Hepatocyte (in vitro differentiated cells): ENCODE data around the gene SETD1A. TPM values are rescaled to one million over a fixed set of nuclear protein-coding genes. Genes with fewer than 3 reads are reported as not detected.

ENCODE experiments used
- DNase-seq: peaks from one replicate; pipeline ENCODE4 v3.0.0-alpha.2; 2016; ENCODE audit warnings: low spot score
- H2AFZ ChIP-seq: fragments of 200-600 bp; sonication (generic); 2 replicates; pipeline ENCODE4 v1.6.0; 2016; ENCODE audit warnings: antibody characterized with exemption, mild to moderate bottlenecking
- H3K27ac ChIP-seq: fragments of 200-600 bp; sonication (generic); 2 replicates; pipeline ENCODE4 v1.5.1; 2016; ENCODE audit warnings: mild to moderate bottlenecking
- H3K27me3 ChIP-seq: fragments of 200-600 bp; sonication (generic); 2 replicates; pipeline ENCODE4 v1.6.1; 2016
- H3K36me3 ChIP-seq: fragments of 200-600 bp; sonication (generic); replicated peaks from 2 replicates; pipeline ENCODE4 v1.5.1; 2016; ENCODE audit warnings: low read depth; ENCODE audit not compliant: insufficient read depth
- H3K4me1 ChIP-seq: fragments of 200-600 bp; sonication (generic); 2 replicates; pipeline ENCODE4 v1.5.1; 2016; ENCODE audit warnings: mild to moderate bottlenecking, moderate library complexity; ENCODE audit not compliant: insufficient read depth
- H3K4me2 ChIP-seq: fragments of 200-600 bp; sonication (generic); 2 replicates; pipeline ENCODE4 v1.6.0; 2016
- H3K4me3 ChIP-seq: fragments of 200-600 bp; sonication (generic); 2 replicates; pipeline ENCODE4 v1.5.1; 2016; ENCODE audit warnings: mild to moderate bottlenecking
- H3K79me2 ChIP-seq: fragments of 200-600 bp; sonication (generic); 2 replicates; pipeline ENCODE4 v1.6.0; 2017; ENCODE audit warnings: mild to moderate bottlenecking
- H3K9me2 ChIP-seq: fragments of 200-600 bp; sonication (generic); replicated peaks from 2 replicates; pipeline ENCODE4 v1.6.0; 2017; ENCODE audit warnings: mild to moderate bottlenecking; ENCODE audit not compliant: insufficient read depth
- H3K9me3 ChIP-seq: fragments of 200-600 bp; sonication (generic); 2 replicates; pipeline ENCODE4 v1.5.1; 2016; ENCODE audit warnings: low read depth, mild to moderate bottlenecking
- H4K20me1 ChIP-seq: fragments of 200-600 bp; sonication (generic); 2 replicates; pipeline ENCODE4 v1.6.0; 2016; ENCODE audit warnings: mild to moderate bottlenecking; ENCODE audit not compliant: insufficient read depth, poor library complexity, severe bottlenecking
- EZH2 ChIP-seq: fragments of 200-600 bp; sonication (generic); IDR thresholded peaks from 2 replicates; pipeline ENCODE4 v1.6.1; 2016; ENCODE audit warnings: antibody characterized with exemption, mild to moderate bottlenecking, borderline replicate concordance
- EZH2phosphoT487 ChIP-seq: fragments of 200-600 bp; sonication (generic); IDR thresholded peaks from one replicate; pipeline ENCODE4 v1.6.1; 2018; ENCODE audit warnings: antibody characterized with exemption, mild to moderate bottlenecking, low read depth, moderate library complexity; ENCODE audit not compliant: unreplicated experiment, severe bottlenecking
- WGBS: methylation state at CpG from one replicate; pipeline ENCODE4 v1.1.6; 2016; ENCODE audit warnings: low lambda C conversion rate; ENCODE audit errors: missing lambda C conversion rate; 5-methylcytosine and 5-hydroxymethylcytosine counted together
- polyA plus RNA-seq: library from polyadenylated mRNA; unstranded; fragments of >200 nt; fragmentation: Nextera tagmentation; extraction: Ambion mirVana; gene quantifications from 2 replicates; pipeline ENCODE4 v1.2.1, GENCODE V29; 2016
- total RNA-seq: library from RNA; depleted of rRNA; stranded (reverse); fragments of >200 nt; gene quantifications from 2 replicates; pipeline ENCODE4 v1.2.3, GENCODE V29; 2014
- TF ChIP-seq, protein P1 (sequence below): fragments of 200-600 bp; sonication (generic); IDR thresholded peaks from 2 replicates; pipeline ENCODE4 v1.5.1; 2016; ENCODE audit warnings: antibody characterized with exemption, mild to moderate bottlenecking; ENCODE audit not compliant: poor library complexity

The SETD1A gene
- total and polyA plus RNA-seq, 2 experiments from 2014 or later, result 2.2 to 2.7 TPM

DNA sequence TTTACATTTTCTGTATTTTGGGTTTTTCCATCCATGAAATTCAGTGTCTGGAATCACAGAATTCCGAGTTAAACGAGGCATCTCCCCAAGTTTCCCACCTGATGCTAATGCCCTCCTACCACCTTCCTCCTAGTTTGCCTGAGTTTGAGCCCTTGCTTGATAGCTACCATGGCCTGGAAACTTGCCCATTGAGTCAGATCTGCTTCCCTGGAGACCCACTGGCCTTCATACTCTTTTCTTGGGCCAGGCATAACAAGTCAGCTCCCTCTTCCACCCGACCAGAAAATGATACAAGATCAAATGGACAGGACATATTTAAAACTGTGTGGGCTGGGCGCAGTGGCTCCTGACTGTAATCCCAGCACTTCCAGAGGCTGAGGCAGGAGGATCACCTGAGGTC is 10.2 kb downstream of the SETD1A start:
- Histone ChIP-seq H3K9me2 (no peaks in the 10 kb centered on the region), H3K4me3 (no peak overlapping the region)

DNA sequence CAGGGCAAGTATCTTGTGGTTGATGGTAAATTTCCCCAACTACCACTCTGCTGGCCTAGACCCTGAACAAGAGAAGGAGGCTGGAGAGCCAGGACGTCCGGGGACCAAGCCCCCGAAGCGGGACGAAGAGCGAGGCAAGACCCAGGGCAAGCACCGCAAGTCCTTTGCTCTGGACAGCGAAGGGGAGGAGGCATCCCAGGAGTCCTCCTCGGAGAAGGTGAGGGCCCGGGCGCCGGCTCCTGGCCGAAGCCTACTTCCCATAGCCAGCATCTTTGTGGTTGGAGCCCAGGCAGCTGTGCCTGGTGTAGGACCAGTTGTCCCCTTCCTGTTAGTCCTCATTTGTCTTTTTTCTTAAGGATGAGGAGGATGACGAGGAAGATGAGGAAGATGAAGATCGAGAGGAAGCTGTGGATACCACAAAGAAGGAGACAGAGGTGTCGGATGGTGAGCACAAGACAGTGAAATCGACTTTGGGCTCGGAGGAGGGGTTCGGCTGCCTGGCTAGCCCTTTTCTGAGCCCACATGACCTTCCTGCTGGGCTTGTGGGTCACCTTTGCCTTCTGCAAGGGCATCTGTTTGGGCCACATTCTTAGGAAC is 11.8 kb downstream of the SETD1A start:
- Histone ChIP-seq H2AFZ (no peak overlapping the region), H4K20me1 (no peaks in the 10 kb centered on the region), H3K27me3 (no peaks in the 10 kb centered on the region), H3K4me2 (no peak overlapping the region), H3K79me2 (no peaks in the 10 kb centered on the region), H3K9me2 (no peaks in the 10 kb centered on the region), H3K27ac (no peak overlapping the region), H3K4me1 (no peaks in the 10 kb centered on the region), H3K36me3 (no peaks in the 10 kb centered on the region), H3K4me3 (no peak overlapping the region), H3K9me3 (no peaks in the 10 kb centered on the region)
- no peak for TF ChIP-seq EZH2
- 96% methylated on average over 19 of the region's 19 CpGs for WGBS
- no peak for DNase-seq

More for the DNA sequence above, 10.2 kb downstream of the SETD1A start:
- no peaks in the 10 kb centered on the region for H3K36me3 ChIP-seq
- no peaks in the 10 kb centered on the region for H3K4me1 ChIP-seq
- no peaks in the 10 kb centered on the region for H4K20me1 ChIP-seq
- no peak overlapping the region for H3K4me2 ChIP-seq
- no peaks in the 10 kb centered on the region for H3K79me2 ChIP-seq
- 94% methylated on average over 4 of the region's 4 CpGs for WGBS
- H3K27me3 ChIP-seq, result no peaks in the 10 kb centered on the region
- no peak overlapping the region for H2AFZ ChIP-seq
- TF ChIP-seq, protein P1, sequence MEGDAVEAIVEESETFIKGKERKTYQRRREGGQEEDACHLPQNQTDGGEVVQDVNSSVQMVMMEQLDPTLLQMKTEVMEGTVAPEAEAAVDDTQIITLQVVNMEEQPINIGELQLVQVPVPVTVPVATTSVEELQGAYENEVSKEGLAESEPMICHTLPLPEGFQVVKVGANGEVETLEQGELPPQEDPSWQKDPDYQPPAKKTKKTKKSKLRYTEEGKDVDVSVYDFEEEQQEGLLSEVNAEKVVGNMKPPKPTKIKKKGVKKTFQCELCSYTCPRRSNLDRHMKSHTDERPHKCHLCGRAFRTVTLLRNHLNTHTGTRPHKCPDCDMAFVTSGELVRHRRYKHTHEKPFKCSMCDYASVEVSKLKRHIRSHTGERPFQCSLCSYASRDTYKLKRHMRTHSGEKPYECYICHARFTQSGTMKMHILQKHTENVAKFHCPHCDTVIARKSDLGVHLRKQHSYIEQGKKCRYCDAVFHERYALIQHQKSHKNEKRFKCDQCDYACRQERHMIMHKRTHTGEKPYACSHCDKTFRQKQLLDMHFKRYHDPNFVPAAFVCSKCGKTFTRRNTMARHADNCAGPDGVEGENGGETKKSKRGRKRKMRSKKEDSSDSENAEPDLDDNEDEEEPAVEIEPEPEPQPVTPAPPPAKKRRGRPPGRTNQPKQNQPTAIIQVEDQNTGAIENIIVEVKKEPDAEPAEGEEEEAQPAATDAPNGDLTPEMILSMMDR, result no peak
- TF ChIP-seq EZH2, result no peak
- no peak for TF ChIP-seq EZH2phosphoT487
- no peaks in the 10 kb centered on the region for H3K9me3 ChIP-seq
- no peak overlapping the region for H3K27ac ChIP-seq
- no peak for DNase-seq

DNA sequence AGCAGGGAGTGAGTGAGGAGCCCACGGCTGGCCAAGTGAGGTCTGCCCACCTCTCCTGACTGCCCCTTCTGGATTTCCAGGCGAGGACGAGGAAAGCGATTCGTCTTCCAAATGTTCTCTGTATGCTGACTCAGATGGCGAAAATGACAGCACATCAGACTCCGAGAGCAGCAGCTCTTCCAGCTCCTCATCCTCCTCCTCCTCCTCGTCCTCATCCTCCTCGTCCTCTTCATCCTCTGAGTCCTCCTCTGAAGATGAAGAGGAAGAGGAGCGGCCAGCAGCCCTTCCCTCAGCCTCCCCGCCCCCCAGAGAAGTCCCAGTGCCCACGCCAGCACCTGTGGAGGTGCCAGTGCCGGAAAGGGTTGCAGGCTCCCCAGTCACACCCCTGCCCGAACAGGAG is 13.7 kb downstream of the SETD1A start:
- TF ChIP-seq EZH2 (no peak), EZH2phosphoT487 (no peak)
- TF ChIP-seq, protein P1, result no peak
- H3K36me3 ChIP-seq, result no peaks in the 10 kb centered on the region
- 95% methylated on average over 10 of the region's 14 CpGs for WGBS

DNA sequence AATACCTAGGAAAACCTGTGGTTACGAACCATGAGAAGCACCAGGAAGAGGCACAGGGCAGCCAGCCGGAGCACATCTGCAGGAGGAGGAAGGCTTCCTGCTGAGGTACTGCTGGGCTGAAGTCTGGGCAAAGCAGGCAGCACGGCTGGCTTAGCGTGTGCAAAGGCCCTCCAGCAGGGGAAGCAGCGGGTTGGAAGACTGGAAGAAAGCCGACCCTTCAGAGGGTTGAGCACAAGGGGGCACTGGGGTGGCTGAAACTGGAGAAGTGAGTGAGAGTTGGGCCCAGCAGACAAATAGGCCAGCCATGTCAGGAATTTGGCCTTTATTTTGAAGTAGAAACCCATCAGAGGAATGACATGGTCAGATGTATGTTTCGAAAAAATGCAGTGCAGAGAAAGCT is 15.3 kb downstream of the SETD1A start:
- Histone ChIP-seq H3K9me2 (no peaks in the 10 kb centered on the region), H3K27ac (no peak overlapping the region), H2AFZ (no peak overlapping the region), H3K79me2 (no peaks in the 10 kb centered on the region), H3K9me3 (no peaks in the 10 kb centered on the region), H3K36me3 (no peaks in the 10 kb centered on the region), H4K20me1 (no peaks in the 10 kb centered on the region), H3K27me3 (no peaks in the 10 kb centered on the region), H3K4me2 (no peak overlapping the region), H3K4me1 (no peaks in the 10 kb centered on the region), H3K4me3 (no peak overlapping the region)
- 88% methylated on average over 7 of the region's 7 CpGs for WGBS
- DNase-seq, result no peak
- TF ChIP-seq, protein P1, result no peak
- TF ChIP-seq EZH2phosphoT487 (no peak), EZH2 (no peak)

More for the DNA sequence above, 13.7 kb downstream of the SETD1A start:
- Histone ChIP-seq H3K4me2 (no peak overlapping the region), H4K20me1 (no peaks in the 10 kb centered on the region), H3K27ac (no peak overlapping the region), H3K9me3 (no peaks in the 10 kb centered on the region), H3K9me2 (no peaks in the 10 kb centered on the region), H3K79me2 (no peaks in the 10 kb centered on the region), H3K4me3 (no peak overlapping the region), H3K27me3 (no peaks in the 10 kb centered on the region), H2AFZ (no peak overlapping the region), H3K4me1 (no peaks in the 10 kb centered on the region)
- DNase-seq, result no peak
